Measurements from ENCODE around the gene AMN1. TPM values are rescaled to one million over a fixed set of nuclear protein-coding genes. Genes with fewer than 3 reads are reported as not detected.

AMN1 gene
- total RNA-seq, 1 donor from 2014 or later: 4.1 TPM

DNA sequence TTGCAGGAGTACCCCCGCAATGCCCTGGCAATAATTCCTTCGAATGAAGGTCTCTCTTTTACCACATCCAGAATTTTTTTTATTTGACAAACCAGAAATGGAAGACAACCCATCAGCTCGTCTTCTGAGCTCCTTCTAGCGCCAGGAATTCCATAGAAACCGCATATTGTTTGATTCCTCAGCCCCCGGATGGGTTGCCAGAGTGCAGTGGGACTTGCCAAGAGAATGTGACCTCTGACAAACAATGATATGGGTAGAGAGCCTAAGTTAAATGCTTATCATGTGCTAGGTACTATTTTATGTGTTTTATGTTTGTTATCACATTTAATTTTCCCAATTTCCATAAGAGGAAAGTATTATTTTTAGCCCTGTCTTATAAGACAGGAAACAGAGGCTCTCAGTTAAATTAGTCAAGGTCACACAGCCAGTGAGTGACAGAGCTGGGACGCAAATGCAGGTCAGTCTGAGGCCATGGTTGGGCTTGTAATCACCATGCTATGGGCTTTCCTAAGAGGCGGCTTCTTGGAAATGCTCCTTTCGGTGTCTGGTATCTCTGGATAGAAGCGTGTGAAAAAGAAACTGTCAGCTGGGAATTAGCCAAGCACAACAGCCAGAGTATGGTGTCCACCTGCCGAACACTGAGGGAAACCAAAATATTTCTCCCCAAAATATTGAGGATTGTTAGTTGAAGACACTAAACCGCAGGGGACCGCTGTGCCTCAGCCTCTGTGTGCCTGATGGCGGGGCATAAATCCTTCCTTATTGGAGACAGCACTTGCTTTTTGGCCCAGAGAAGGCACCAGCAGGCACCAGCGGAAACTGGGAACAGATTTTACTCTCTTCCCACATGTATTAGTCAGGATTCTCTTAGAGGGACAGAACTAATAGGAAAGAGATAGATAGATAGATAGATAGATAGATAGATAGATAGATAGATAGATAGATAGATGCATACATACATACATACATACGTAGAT is 98.8 kb downstream of the AMN1 start:
- no peak for ATAC-seq

DNA sequence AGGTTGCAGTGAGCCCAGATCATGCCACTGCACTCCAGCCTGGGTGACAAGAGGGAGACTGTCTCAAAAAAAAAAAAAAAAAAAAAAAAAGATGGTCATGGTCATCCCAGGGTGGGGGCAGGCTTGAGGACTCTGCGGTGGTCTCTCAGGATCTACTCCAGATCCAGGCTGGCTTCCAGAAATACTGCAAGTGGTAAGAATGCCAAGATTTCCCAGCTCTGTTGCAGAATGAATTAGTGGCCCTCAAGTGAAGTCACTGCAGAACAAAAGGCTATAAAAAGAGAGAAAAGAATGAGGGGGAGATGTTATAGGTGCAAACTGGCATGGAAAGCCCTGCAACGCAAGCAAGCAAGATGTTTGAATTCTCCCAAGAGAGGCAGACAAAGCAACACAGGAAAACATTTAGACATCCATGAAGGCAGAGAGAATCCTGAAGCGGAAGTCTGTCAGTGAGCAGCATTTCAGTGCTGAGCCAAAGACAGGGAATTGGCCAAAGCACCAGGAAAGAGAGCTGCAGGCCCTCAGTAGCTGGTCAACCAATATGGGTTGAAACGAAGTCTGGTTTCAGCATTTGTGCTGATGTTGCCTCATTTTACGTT is 101.3 kb downstream of the AMN1 start:
- ATAC-seq: no peak

DNA sequence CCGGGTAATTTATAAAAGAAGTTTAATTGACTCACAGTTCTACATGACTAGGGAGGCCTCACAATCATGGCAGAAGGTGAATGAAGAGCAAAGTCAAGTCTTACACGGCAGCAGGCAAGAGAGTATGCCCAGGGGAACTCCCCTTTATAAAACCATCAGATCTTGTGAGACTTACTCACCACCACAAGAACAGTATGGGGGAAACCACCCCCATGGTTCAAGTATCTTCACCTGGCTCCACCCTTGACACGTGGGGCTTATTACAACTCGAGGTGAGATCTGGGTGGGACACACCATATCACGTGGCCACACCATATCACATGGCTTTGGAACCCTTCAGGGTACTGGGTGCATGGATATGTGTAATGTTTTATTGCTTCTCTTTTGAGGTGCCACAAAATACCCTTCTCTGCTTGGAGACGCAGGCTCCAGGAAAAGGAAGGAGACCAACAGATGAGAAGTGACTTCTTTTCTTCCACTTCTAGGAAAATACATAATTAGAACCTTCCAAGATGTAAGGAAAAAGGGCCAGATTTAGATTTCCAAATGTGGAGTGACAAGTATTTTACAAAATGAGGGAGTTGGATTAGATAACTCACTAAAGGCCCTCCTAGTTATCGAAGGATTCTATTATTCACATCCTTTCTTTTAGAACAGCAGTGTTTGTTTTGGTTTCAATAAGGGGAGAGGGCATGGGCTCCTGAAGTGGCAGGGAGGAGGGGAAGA is 102.4 kb downstream of the AMN1 start:
- no peak for ATAC-seq

DNA sequence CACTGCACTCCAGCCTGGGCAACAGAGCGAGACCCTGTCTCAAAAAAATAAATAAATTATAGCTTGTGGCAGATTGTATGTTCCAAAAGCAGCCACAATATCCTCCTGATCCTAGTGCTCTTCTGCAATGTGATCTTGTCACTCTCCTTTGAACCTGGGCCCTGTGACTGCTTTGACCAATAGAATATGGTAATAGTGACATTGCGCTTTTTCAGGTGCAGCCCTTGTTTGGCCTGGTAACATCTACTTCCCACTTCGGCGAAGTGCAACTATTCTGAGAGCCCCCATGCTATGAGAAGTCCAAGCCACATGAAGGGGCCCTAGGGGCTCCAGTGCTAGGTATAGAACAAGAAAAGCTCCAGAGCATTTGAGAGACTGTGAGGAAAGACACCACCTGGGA is 106.8 kb downstream of the AMN1 start:
- ATAC-seq: no peak

Other genes with a start within 250 kb of the AMN1 start
- gene DENND5B, start 137.9 kb downstream of the AMN1 start, total RNA-seq: 0.60 TPM
- gene ETFBKMT, start 69.3 kb downstream of the AMN1 start, total RNA-seq: 1.3 TPM
- 31.9 TPM for gene RESF1, start 230.4 kb upstream of the AMN1 start, total RNA-seq